ENCODE results near the gene PDXP. TPM values are rescaled to one million over a fixed set of nuclear protein-coding genes. Genes with fewer than 3 reads are reported as not detected.
"Not testable (repeated sequence)": the region's sequence is repeated elsewhere in the genome, so short reads cannot be mapped to it uniquely, and the experiment has no call there.

Gene PDXP
- total RNA-seq, 1 experiment from 2014 or later: 38.7 TPM

- peak; percentile 67 for DNase-seq (ENCODE audit: low read depth)
Measured at GRCh38 chr22:37643225-37643847, 15.2 kb upstream of the PDXP start.

- no peak for DNase-seq (ENCODE audit: low read depth)
Measured at GRCh38 chr22:37647317-37647716, 11.2 kb upstream of the PDXP start.

GRCh38 chr22:37647928-37648327, 10.6 kb upstream of the PDXP start:
- DNase-seq (ENCODE audit: low read depth): no peak

GRCh38 chr22:37650463-37651136, 7.9 kb upstream of the PDXP start:
- no peak for DNase-seq (ENCODE audit: low read depth)

- no peak for DNase-seq (ENCODE audit: low read depth)
Measured at GRCh38 chr22:37654563-37655251, 3.8 kb upstream of the PDXP start.

GRCh38 chr22:37655252-37655563, 3.3 kb upstream of the PDXP start:
- DNase-seq (ENCODE audit: low read depth): no peak

GRCh38 chr22:37656583-37656982, 1.9 kb upstream of the PDXP start:
- not testable (repeated sequence) for DNase-seq (ENCODE audit: low read depth)

GRCh38 chr22:37657590-37658132, 862 bp upstream of the PDXP start:
- DNase-seq (ENCODE audit: low read depth): no peak

- no peak for DNase-seq (ENCODE audit: low read depth)
Measured at GRCh38 chr22:37659066-37659896, 758 bp downstream of the PDXP start.

- no peak for DNase-seq (ENCODE audit: low read depth)
Measured at GRCh38 chr22:37659897-37660708, 1.6 kb downstream of the PDXP start.

GRCh38 chr22:37660709-37661045, 2.2 kb downstream of the PDXP start:
- no peak for DNase-seq (ENCODE audit: low read depth)

GRCh38 chr22:37661160-37661924, 2.8 kb downstream of the PDXP start:
- peak; percentile 66 for DNase-seq (ENCODE audit: low read depth)

GRCh38 chr22:37662039-37662438, 3.5 kb downstream of the PDXP start:
- no peak for DNase-seq (ENCODE audit: low read depth)

GRCh38 chr22:37663521-37664140, 5.1 kb downstream of the PDXP start:
- DNase-seq (ENCODE audit: low read depth): peak; percentile 25

- no peak for DNase-seq (ENCODE audit: low read depth)
Measured at GRCh38 chr22:37664249-37665101, 6.0 kb downstream of the PDXP start.

GRCh38 chr22:37665487-37665886, 7.0 kb downstream of the PDXP start:
- DNase-seq (ENCODE audit: low read depth): no peak

GRCh38 chr22:37669586-37669985, 11.1 kb downstream of the PDXP start:
- DNase-seq (ENCODE audit: low read depth): no peak

- DNase-seq (ENCODE audit: low read depth): no peak
Measured at GRCh38 chr22:37672206-37672919, 13.8 kb downstream of the PDXP start.

All from LHCN-M2 (cell line).